ENCODE data around the gene RNF157.
A peak's percentile ranks its signal among the peaks of the same experiment; 100 is the strongest.
"Not testable (repeated sequence)": the region's sequence is repeated elsewhere in the genome, so short reads cannot be mapped to it uniquely, and the experiment has no call there.

RNF157 gene

DNA sequence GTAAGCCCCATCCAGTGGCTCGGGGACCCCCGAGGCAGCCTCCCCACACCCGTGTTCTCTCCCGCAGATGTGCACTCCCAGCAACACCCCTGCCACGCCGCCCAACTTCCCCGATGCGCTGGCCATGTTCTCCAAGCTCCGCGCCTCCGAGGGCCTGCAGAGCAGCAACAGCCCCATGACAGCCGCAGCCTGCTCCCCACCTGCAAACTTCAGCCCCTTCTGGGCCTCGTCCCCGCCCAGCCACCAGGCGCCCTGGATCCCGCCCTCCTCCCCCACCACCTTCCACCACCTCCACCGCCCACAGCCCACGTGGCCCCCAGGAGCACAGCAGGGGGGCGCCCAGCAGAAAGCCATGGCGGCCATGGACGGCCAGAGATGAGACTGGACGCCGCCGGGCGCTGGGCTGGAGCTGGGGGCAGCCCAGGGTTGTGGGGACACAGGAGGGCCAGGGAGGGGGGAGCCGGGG, 29.9 kb upstream of the RNF157 start:
- no peak for DNase-seq

DNA sequence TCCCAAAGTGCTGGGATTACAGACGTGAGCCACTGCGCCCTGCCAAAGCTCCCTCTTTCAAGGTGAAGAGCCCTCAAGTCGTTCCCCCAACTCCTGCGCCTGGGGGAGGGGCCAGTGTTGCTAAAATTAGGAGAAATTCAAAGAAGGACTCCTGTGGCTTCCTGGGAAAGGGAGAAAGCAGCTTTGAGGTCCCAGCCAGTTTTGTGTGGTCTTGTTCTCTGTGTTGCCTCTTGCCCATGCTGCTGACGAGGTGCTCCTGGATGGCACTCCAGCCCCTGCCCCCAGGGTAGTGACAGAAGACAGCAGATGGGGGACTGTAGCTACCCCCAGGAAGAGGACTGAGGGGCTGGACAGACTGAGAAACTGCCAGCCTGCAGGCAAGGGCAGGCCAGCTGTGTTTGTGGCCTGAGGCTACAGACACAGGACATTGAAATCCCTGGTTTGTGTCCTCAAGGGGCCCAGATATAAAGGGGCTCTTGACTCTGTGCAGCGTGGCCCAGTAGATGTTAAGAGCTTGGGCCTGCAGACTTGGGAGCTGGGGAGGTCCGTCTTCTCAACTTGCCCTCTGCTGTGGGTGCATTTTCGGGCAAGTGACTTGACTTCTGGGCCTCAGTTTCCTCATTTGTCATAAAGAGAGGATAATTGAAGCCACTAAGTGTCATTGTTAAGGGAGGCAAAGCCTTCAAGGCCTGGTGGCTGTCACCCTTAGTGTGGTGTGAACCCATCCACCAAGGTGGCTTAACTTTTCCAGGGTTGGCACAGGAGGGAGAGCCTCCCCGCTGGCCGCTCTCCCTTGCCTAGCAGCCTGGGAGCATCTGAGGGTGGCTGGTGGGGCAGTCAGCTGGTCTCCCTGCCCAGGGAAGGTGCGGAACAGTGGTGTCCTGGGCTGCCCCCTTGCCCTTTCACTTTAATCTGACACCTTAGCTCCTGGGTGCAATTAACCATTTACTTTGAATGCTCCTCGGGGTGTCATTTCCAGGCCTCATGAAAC, 29.0 kb upstream of the RNF157 start:
- DNase-seq = no peak

DNA sequence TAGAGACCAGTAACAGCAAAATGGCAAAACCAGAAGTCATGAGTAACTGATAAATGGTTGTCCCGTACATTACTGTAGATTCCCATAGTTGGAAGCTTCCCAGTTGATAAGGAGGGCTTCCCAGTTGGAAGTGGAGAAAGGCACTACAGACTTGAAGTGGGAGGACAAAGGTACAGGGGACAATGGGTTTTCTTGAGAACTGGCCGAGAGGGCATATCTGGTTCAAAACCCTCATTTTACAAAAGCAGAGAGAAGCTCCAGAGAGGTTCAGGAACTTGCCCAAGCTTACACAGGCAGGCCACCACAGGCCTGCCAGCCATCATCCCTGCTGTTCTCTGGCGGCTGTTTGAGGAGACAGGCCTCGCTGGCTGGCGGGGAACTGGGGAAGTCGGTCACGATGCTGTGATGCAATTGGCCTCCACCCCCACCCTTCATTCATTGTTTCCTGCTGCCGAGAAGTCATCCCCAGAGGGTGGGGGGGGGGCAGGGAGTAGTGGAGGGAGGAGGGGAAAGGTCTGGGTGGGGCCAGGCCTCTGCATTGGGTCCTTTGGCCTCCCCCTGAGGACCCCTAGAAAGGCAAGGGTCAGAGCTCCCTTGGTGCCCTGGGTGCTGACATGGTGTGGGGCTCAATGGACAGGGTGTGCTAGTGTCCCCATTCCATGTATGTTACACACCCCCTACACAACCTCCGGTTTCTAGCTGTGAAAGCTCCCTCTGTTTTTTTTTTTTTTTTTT, 27.9 kb upstream of the RNF157 start:
- no peak for DNase-seq

DNA sequence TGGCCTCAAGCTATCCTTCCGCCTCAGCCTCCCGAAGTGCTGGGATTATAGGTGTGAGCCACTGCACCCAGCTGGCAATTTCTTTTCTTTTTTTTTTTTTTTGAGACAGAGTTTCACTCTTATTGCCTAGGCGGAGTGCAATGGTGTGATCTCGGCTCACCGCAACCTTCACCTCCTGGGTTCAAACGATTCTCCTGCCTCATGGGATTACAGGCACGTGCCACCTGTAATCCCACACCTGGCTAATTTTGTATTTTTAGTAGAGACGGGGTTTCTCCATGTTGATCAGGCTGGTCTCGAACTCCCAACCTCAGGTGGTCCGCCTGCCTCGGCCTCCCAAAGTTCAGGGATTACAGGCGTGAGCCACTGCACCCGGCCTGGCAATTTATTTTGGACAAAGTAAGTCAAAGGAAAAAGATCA, 27.3 kb upstream of the RNF157 start:
- DNase-seq = not testable (repeated sequence)

DNA sequence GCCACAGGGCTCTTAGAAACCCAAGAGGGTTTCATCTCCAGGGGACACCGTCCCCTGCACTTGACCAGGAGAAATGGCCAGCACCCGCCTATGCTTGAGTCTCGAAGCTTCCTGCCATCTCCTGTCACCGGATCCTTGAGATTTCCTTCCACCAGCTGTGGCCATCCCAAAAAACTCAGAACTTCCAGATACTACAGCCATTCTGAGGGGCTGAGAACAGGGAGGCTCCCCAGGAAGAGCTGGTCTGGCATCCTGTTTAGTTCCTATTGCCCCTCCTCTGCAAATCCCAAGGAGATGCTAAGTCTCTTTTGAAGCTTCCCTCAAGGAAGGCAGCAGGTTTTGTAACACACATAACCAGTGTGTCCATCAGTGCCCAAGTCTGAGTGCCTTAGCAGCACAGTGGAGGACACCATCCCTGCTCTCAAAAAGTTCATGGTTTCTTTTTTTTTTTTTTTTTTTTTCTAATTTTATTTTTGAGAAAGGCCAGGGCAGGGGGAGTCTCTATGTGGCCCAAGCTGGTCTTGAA, 26.8 kb upstream of the RNF157 start:
- DNase-seq = no peak

DNA sequence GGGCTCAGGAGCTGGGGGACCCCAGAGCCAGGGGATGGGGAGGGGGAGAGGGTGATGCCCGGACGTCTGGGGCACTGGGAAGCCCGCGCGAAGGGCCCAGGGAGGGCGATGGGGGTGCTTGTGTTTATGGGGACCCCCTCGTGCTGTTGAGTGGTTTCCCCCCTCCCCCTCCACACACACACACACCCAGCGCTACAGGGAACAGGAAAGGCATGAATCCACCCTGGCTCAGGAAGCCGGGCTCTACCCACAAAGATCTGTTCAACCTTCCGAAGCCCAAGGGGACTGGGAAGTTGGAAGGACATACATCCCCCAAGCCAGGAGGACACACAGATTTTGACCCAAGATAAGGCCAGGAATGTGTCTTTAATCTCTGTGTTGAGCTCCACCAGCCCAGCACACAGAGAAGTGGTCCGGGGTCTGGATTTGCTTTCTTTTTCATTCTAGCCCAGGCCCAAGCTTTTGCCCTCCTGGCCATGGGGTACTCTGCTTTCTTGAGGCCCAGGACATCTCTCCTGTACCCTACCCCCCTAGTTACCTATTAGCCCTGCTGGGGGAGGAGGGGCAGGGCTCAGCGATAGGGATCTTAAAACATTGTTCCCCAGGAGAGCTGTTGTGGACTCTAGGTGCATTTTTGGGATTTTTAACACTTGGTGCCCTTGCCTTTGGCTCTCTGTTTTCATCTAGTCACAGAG, 26.1 kb upstream of the RNF157 start:
- DNase-seq = no peak

DNA sequence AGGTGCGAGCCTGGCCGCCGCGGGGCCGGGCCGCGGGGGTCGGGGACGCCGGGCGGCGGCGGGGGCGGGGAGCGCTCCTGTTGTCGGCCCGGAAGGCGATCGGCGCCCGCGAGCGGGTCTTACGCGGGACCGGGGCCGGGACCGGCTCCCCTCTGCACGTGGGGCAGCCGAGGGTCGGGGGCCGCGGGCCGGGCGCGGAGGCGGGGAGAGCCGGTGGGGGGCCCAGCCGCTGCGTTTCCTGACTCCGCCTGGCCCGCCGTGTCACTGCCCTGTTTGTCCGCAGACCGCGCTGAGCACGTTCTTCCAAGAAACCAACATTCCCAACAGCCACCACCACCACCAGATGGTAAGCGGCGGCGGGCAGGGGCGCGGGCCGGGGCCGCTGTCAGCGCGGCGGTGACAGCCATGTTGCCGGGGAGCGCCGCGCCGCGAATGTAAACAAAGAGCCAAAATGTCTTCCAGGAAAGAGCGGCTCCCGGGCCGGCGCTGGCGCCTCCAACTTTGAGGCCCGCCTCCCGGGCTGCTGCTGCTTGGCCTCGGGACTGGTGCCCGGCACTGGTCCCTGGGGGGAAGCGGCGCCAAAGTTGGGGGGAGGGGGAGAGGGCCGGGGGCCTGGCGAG, 25.4 kb upstream of the RNF157 start:
- DNase-seq = no peak

DNA sequence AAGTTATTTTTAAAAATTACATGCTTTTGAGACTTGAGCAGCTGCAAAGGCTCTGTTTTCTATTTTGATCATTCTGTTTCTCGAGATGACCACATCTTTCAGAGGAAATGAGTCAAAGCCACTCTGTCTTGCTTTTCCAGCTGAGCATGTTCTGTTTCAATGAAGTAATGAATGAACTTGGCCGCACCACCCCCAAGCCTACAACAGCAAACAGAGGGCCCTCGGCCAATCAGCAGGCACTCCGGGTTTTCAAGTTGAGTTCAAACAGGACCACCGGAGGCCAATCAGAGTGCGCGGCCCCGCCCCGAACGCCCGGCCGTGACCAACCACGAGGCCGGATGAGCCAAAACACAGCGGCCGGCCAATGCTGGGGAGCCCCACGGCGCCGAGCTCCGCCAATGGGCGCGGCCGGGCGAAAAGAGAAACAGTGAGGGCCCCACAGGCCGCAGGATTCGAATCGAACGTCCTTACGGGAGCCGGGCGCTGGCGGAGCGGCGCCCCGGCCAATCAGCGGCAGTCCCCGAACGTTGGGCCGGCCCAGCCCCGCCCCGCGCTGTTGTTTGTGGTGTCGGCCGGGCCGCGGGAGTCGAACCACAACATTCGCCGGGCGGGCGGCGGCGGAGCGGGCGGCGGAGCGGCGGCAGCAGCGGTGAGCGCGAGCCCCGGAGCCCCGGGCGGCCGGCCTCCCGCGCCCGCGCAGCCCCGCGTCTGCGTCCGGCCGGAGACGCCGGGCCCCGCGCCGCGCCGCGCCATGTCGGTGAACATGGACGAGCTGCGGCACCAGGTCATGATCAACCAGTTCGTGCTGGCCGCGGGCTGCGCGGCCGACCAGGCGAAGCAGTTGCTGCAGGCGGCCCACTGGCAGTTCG, 24.7 kb upstream of the RNF157 start, which contains the start of gene UBALD2:
UBALD2 (plus strand) TSS at position 594 of the 869 bp plus-strand sequence; CDS start at position 752, 158 bp downstream.
- DNase-seq = peak; percentile 95

DNA sequence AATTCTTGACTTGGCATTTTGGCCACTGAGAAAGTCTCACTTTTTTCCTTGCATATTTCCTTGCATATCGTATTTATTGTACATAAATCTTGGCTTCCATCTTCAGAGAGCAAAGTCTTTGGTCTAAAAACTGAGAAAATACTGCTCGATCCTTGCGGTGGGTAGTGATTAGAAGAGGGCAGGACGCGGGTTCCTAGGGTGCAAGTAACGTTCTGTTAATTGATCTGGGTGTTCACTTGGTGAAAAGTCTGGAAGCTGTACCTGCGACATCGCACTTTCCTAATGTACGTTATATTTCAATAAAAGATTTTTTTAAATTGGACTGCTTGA, 24.1 kb upstream of the RNF157 start:
- no peak for DNase-seq

DNA sequence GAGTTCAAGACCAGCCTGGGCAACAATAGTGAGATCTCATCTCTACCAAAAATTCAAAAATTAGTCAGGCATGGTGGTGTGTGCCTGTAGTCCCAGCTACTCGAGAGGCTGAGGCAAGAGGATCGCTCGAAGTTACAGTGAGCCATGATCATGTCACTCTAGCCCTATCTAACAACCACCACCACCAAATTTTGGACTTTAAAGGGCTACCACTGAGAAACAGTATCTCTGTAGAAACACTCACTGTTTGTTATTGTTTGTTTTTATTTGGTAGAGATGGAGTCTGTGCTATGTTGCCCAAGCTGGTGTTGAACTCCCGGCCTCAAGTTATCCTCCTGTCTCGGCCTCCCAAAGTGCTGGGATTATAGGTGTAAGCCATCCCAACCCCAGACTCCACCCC, 23.6 kb upstream of the RNF157 start:
- no peak for DNase-seq

DNA sequence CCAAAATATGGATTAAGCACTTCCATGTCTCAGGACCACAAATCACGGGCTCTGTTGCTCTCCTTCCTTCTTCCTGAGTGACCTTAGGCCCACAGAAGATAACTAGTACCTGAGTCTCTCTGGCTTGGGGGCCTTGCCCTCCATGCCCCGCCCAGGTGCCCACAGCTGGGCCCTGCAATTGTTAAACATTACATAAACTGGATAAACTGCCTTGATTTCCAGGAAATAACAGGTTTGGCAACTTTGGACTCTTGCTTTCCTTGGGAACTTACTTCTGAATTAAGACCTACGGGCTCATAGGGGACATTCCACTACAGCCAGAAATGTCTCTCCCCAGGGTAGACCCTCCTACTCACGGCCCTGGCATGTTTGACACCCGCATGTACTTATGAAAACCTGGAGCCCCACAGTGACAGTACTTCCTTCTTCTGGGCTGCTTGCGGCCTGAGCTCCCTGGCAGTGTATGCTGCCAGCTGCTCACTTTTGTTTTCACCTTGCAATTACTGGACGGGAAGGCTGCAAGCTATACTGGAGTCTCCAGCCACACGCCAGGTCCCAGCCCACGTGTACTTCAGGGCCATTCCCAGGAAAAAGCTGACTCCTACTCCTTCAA, 22.5 kb upstream of the RNF157 start:
- no peak for DNase-seq

DNA sequence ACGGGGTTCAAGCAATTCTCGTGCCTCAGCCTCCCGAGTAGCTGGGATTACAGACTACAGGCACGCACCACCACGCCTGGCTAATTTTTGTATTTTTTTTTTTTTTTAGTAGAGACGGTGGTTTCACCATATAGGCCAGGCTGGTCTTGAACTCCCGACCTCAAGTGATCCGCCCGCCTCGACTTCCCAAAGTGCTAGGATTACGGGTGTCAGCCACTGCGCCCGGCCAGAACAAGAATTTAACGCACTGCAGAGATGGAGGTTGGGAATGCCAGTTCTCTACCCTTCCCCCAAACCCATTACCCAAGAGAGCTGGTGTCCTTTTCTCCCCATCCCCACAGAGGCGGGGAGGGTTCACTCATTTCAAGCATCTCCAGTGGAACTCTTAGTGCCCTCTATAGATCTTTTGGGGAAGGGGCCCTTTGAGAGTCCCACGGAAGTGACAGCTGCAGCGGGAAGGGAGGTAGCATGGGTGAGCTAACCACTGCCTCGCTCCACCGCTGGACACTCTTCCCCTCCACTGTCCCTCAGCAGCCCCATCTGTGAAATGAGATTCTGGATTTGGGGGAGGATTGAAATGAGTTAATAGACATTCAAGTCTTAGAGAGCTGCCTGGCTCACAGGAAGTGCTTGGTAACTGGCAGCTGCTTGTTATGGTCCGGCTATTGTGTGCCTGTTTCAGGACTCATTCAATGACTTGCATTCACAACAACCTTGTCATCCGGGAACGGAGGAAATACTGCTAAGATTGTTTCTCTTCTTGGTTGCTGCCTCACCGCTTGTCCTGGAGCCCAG, 21.3 kb upstream of the RNF157 start:
- DNase-seq = no peak

DNA sequence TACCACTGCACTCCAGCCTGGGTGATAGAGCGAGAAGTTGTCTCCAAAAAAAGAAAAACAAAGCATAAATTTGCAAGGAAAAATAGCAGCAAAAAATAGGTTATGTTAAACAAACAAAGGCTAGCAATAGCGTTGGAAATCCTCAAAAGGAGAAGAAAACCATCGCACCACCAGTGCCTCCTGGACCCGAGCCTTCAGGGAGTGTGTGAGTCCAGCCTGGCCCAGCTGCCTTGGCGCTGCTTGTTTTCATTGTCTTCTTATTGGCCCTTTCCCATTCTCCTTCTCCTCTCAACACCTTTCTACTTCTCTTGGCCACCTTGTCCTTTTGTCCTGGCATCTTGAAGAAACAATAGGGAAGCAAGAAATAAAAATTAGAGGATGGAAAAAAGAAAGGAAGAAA, 20.4 kb upstream of the RNF157 start:
- DNase-seq = no peak

DNA sequence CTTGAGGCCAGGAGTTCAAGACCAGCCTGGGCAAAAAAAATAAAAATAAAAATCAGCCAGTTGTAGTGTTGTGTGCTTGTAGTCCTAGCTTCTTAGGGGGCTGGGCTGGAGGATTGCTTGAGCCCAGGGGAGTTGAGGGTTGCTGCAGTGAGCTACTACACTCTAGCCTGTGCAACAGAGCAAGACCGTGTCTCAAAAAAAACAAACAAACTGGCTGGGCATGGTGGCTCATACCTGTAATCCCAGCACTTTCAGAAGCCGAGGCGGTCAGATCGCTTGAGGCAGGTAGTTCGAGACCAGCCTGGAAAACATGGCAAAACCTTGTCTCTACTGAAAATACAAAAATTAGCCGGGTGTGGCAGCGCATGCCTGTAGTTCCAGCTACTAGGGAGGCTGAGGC, 19.9 kb upstream of the RNF157 start:
- DNase-seq = no peak

DNA sequence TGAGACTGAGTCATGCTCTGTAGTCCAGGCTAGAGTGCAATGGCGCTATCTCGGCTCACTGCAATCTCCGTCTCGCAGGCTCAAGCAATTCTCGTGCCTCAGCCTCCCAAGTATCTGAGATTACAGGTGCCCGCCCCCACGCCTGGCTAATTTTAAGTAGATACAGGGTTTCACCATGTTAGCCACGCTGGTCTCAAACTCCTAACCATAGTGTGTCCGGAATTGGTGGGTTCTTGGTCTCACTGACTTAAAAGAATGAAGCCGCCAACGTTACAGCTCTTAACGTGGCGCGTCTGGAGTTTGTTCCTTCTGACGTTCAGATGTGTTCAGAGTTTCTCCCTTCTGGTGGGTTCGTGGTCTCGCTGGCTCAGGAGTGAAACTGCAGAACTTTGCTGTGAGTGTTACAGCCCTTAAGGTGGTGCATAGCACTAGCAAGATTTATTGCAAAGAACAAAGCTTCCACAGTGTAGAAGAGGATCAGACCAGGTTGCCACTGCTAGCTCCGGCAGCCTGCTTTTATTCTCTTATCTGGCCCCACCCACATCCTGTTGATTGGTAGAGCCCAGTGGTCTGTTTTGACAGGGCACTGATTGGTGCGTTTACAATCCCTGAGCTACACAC, 16.2 kb upstream of the RNF157 start:
- DNase-seq = not testable (repeated sequence)

DNA sequence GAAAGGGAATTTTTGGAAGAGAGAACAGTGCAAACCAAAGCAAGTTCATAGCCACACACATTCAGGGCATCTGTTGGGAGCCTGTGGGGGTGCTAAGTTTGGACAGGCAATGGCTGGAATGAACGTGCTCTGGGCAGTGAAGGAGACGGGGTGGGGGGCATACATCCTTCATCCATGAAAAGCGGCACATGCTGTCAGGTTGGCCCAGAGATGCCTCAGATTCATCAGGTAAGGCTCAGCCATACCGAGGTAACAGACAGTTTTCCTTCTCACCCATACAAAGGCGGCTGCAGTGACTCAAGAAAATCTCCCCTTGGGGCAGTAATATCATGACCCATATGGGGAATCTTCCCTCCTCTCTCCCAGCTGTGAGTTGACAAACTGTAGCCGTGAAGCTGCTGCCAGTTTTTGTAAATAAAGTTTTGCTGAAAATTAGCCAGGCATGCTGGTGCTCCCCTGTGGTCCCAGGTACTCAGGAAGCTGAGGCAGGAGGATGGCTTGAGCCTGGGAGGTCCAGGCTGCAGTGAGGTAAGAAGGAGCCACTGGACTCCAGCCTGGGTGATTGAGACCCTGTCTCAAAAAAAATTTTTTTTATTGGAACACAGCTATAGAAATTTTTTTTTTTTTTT, 15.6 kb upstream of the RNF157 start:
- no peak for DNase-seq

DNA sequence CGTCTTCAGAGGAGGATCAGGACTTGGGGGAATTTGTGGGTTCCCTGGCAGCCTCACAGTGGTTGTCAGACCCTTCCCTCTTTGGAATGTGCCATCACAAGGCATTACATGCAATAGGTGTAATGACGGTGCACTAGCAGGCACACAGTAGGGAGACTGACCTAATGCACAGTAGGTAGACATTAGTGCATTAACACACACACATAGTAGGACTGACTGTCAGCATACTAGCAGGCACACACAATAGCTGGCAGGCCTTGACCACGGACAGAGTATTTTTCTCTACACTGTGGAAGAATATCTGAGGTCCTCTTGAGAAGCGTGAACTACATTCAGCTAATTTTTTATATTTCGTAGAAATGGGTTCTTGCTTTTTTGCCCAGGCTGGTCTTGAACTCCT, 14.0 kb upstream of the RNF157 start:
- no peak for DNase-seq

DNA sequence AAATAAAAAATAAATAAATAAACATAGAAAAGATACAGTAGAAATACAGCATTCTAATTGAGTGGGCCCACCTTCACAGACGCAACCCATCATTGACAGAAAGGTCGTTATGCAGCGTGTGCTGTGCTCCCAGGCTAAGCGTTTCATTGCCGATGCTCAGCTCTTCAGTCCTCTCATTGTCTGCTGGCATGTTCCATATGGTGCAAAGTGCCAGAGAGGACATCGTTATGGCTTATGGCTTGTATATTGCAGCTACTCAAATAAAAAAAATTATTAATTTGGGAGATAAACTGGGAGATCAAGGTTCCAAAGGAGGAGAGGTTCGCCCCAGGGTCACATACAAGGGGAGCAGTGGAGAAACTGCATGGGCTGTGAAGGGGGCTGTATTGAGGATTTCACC, 13.5 kb upstream of the RNF157 start:
- no peak for DNase-seq

Measured in cortex of kidney (tissue), 1 donor.